ENCODE results near the gene BCL2A1.
A peak's percentile ranks its signal among the peaks of the same experiment; 100 is the strongest.
"Not testable (repeated sequence)": the region's sequence is repeated elsewhere in the genome, so short reads cannot be mapped to it uniquely, and the experiment has no call there.

BCL2A1 gene

GRCh38 chr15:79956354-79956939 is 14.5 kb downstream of the BCL2A1 start:
- DNase-seq: no peak

DNA sequence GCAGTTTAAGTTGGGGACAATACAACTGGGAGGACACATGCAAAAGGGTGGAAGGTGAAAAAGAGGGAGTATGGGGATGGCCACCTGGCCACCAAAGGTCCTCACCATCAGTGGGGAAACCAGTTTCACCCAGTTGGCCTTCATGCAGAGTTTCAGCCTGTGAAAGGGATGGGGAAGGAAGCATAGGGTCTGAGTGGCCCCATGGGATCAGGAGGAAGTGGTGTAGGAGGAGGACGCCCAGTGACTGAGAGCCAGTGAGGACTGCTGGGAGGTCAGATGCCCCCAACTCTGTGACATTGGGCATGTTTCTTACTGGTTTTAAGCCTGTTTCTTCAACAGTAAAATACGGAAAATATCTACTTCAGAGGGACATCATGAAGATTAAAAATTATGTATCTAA is 16.3 kb downstream of the BCL2A1 start:
- DNase-seq: no peak

DNA sequence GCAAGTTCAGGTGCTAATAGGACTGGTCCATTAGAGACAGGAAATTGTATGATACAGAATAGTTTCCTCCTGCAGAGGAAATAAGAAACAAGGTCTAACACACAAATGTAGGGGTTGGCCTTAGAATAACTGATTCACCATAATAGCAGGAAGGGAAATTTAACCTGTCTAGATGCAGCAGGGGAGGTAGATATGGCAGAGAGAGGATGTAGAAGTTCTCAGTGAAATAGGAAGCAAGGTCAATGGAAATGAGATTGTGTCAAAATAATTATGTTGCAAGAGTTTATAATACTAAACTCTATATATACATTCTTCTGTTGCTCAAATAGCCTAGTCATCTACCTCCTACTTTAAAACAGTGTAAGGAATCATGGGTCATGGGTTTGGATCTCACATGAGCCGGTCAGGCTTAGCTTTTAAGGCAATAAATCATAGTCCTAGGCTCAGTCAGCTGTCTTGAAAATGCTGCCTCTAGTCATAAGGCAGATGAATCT is 17.0 kb downstream of the BCL2A1 start:
- no peak for DNase-seq

DNA sequence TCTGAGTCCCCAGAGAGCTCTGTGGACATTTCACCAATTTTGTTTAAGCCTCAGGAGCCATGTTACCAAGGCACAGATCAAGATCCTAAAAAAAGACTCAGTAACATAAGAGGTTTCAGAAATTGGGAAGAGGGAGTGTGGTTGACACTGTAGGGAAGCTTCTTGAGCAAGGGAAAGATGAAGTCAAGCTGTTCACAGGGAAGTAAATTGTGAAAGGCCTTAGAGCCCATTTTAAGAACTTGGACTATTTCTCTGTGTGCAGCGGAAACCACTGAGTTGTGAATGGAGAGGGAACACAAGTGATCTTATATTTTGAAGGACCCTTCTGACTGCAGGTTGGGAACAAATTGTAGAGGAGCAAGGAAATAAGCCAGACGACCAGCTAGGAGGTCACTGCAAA is 18.7 kb downstream of the BCL2A1 start:
- DNase-seq: no peak

- no peak for DNase-seq
Observed at GRCh38 chr15:79950247-79950646, 20.7 kb downstream of the BCL2A1 start.

GRCh38 chr15:79948761-79949160 is 22.2 kb downstream of the BCL2A1 start:
- DNase-seq: no peak

DNA sequence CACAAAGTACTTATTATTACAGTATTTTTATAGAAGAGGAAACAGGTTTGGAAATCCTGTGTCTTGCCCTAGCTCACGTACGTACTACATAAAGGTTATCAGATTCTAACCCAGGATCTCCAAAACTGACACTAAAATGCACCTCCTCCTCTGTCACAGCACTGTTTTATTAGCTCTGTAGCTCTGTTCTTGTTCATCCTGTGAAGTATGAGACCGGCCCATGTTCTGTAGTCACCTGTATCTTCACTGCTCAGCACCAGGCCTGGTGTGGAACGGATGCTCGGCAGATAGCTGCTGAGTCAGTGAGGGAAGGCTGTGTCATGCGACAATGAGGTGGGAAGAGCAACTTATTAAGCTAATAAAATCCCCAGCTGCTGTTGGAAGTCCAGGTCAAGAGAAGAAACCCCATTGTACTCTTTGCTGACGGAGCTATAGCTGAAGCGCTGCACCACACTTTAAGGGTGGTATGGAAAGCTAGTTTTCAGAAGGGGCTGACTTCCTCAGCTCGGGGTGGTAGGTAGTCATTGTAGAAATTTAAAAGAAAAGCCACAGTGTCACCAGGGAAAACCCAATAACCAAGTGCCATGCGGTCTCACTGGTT is 22.8 kb downstream of the BCL2A1 start:
- DNase-seq: no peak

- DNase-seq: no peak
Observed at GRCh38 chr15:79947009-79947408, 24.0 kb downstream of the BCL2A1 start.

DNA sequence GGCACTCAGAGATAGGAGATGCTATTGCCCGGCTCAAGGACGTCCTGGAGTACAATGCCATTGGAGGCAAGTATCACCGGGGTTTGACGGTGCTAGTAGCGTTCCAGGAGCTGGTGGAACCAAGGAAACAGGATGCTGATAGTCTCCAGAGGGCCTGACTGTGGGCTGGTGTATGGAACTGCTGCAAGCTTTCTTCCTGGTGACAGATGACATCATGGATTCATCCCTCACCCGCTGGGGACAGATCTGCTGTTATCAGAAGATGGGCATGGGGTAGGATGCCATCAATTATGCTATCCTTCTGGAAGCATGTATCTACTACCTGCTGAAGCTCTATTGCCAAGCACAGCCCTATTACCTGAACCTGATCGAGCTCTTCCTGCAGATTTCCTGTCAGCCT is 26.4 kb downstream of the BCL2A1 start:
- no peak for DNase-seq

- DNase-seq: no peak
Observed at GRCh38 chr15:79943820-79944219, 27.2 kb downstream of the BCL2A1 start.

- no peak for DNase-seq
Observed at GRCh38 chr15:79942741-79943481, 28.1 kb downstream of the BCL2A1 start.

GRCh38 chr15:79939399-79939798 is 31.6 kb downstream of the BCL2A1 start:
- no peak for DNase-seq

GRCh38 chr15:79938143-79938542 is 32.9 kb downstream of the BCL2A1 start:
- DNase-seq: no peak

- DNase-seq: not testable (repeated sequence)
Observed at GRCh38 chr15:79935556-79936201, 35.3 kb downstream of the BCL2A1 start.

GRCh38 chr15:79933231-79933630 is 37.8 kb downstream of the BCL2A1 start:
- DNase-seq: no peak

GRCh38 chr15:79932447-79932846 is 38.5 kb downstream of the BCL2A1 start:
- no peak for DNase-seq

DNA sequence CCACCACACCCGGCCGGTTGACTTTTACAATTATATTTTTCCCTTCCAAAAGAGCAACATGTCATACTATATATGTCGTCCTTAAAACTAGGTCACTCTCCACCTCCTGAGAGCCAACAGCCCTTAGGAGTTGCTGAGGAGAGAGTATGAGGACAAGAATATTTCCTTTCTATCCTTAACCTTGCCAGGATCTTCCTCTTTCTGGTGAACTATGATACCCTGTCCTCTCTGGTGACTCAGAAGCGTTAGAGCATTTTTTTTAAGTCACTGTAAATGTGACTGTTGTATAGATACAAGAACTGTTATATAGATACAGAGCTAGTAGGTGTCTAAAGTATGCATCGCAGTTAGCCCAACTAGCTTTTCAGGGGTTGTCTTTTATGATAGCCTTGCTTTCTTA is 40.5 kb downstream of the BCL2A1 start:
- no peak for DNase-seq

GRCh38 chr15:79929412-79929811 is 41.6 kb downstream of the BCL2A1 start:
- DNase-seq: no peak

- DNase-seq: not testable (repeated sequence)
Observed at GRCh38 chr15:79926116-79926515, 44.9 kb downstream of the BCL2A1 start.

- no peak for DNase-seq
Observed at GRCh38 chr15:79924379-79924778, 46.6 kb downstream of the BCL2A1 start.

GRCh38 chr15:79923515-79924169 is 47.4 kb downstream of the BCL2A1 start:
- peak; percentile 85 for DNase-seq

DNA sequence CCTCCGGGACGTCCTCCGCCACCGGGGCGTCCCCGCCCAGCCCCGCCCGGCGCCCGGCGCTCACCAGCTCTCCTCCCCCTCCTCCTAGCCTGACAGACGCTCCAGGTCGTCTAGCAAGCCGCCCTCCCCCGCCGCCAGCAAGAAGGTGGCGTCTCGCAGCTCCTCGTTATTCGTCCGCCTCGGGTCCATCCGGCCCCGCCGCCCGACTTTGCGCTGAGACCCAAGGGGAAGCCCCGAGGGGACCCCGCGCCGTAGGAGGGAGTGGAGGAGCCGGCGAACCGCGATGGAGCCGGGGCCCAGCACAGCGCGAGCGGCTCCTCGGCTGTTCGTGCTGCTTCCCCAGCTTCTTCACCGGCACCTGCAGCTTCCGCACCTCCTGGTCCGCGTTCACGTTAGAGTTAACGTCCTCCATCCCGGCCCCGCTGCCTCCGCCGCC is 47.9 kb downstream of the BCL2A1 start:
- peak; percentile 12 for DNase-seq

DNA sequence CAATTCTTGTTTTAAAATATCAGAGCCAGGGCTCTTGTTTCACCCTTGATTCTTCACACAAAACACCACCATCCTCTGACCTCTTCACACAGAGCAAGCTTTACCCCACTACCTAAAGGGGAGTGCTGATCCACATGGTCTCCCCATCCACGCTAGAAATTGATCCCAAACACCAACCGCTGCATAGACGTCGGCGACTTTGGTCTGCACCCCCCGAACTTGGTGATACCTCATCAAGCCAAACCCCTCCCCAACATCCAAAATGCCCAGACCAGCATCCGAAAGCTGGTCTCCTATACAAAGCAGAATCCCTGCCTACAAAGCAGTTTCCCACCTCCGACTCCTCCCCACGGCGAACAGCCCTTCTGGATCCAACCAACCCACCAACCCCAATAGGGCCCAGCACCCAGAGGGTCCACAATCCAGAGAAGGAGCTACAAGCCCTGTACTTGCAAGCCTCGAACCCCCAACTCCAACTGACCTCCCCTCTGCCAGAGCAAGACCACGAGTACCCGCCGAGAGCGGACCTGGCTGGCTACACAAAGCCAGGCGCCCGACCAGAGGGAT is 48.4 kb downstream of the BCL2A1 start:
- no peak for DNase-seq
